Neural cell (in vitro differentiated cells): ENCODE data around the gene DGKI. TPM values are rescaled to one million over a fixed set of nuclear protein-coding genes. Genes with fewer than 3 reads are reported as not detected.
A peak's percentile ranks its signal among the peaks of the same experiment; 100 is the strongest.

ENCODE experiments used
- H2AFZ ChIP-seq: fragments of 200-600, 300-800 bp; sonication (generic), shearing (Covaris generic); 2 replicates; pipeline ENCODE4 v1.6.0; 2014; ENCODE audit warnings: low read depth, mild to moderate bottlenecking, antibody characterized with exemption, low read length, moderate library complexity
- H3F3A ChIP-seq: fragments of 200-600 bp; shearing (Covaris generic); 2 replicates; pipeline ENCODE4 v1.6.1; 2016; ENCODE audit warnings: mild to moderate bottlenecking, moderate library complexity, mixed read lengths, antibody characterized with exemption, low read length; ENCODE audit not compliant: insufficient read depth, poor library complexity, severe bottlenecking
- H3K27ac ChIP-seq: fragments of 200-600, 300-800 bp; sonication (generic), shearing (Covaris generic); 2 replicates; pipeline ENCODE4 v1.5.1; 2014; ENCODE audit warnings: mild to moderate bottlenecking, low read length, moderate library complexity
- H3K27me3 ChIP-seq: fragments of 300-800, 200-600 bp; sonication (generic), shearing (Covaris generic); 2 replicates; pipeline ENCODE4 v1.6.0; 2014; ENCODE audit warnings: mild to moderate bottlenecking, low read depth, low read length, moderate library complexity; ENCODE audit not compliant: insufficient read depth
- H3K36me3 ChIP-seq: fragments of 300-800, 200-600 bp; sonication (generic), shearing (Covaris generic); 2 replicates; pipeline ENCODE4 v1.5.1; 2014; ENCODE audit warnings: mild to moderate bottlenecking, antibody characterized with exemption, low read length, moderate library complexity; ENCODE audit not compliant: insufficient read depth
- H3K4me2 ChIP-seq: fragments of 300-800, 200-600 bp; sonication (generic), shearing (Covaris generic); 2 replicates; pipeline ENCODE4 v1.6.0; 2014; ENCODE audit warnings: mild to moderate bottlenecking, low read length
- H3K4me3 ChIP-seq: fragments of 300-800, 200-600 bp; sonication (generic), shearing (Covaris generic); 2 replicates; pipeline ENCODE4 v1.5.1; 2014; ENCODE audit warnings: mild to moderate bottlenecking, low read length, moderate library complexity
- H3K79me2 ChIP-seq: fragments of 200-600 bp; shearing (Covaris generic); replicated peaks from 2 replicates; pipeline ENCODE4 v1.6.0; 2014; ENCODE audit warnings: mild to moderate bottlenecking, low read length, moderate library complexity; ENCODE audit not compliant: insufficient read depth
- H3K9ac ChIP-seq: fragments of 300-800, 200-600 bp; sonication (generic), shearing (Covaris generic); 2 replicates; pipeline ENCODE4 v1.6.1; 2016; ENCODE audit warnings: mild to moderate bottlenecking, low read length, mixed read lengths
- H3K9me2 ChIP-seq: fragments of 200-600 bp; shearing (Covaris generic); 2 replicates; pipeline ENCODE4 v1.6.1; 2016; ENCODE audit warnings: mild to moderate bottlenecking, low read length, mixed read lengths; ENCODE audit not compliant: insufficient read depth
- H3K9me3 ChIP-seq: fragments of 200-600, 300-800 bp; sonication (generic), shearing (Covaris generic); 2 replicates; pipeline ENCODE4 v1.6.1; 2016; ENCODE audit warnings: mild to moderate bottlenecking, mixed run types, low read length, moderate library complexity, mixed read lengths
- H4K20me1 ChIP-seq: fragments of 200-600 bp; shearing (Covaris generic); 2 replicates; pipeline ENCODE4 v1.6.1; 2016; ENCODE audit warnings: mild to moderate bottlenecking, mixed run types; ENCODE audit not compliant: insufficient read depth
- CTCF ChIP-seq: fragments of 450-650 bp; IDR thresholded peaks from 2 replicates; pipeline ENCODE4 v1.5.1; 2014; ENCODE audit warnings: antibody characterized with exemption, mild to moderate bottlenecking, moderate library complexity; ENCODE audit not compliant: poor library complexity, severe bottlenecking
- EP300 ChIP-seq: fragments of 450-650 bp; conservative IDR thresholded peaks from 2 replicates; pipeline ENCODE4 v1.6.1; 2014; ENCODE audit warnings: antibody characterized with exemption, mild to moderate bottlenecking, moderate library complexity; ENCODE audit not compliant: poor library complexity, severe bottlenecking
- EZH2 ChIP-seq: fragments of 200-600, 300-800 bp; shearing (Covaris generic), sonication (generic); IDR thresholded peaks from 2 replicates; pipeline ENCODE4 v1.6.1; 2014; ENCODE audit warnings: antibody characterized with exemption, low read length, borderline replicate concordance, mild to moderate bottlenecking; ENCODE audit not compliant: insufficient read depth, poor library complexity, severe bottlenecking
- MXI1 ChIP-seq: fragments of 450-650 bp; conservative IDR thresholded peaks from 2 replicates; pipeline ENCODE4 v1.6.1; 2014; ENCODE audit warnings: antibody characterized with exemption, mild to moderate bottlenecking; ENCODE audit not compliant: poor library complexity, severe bottlenecking
- POLR2AphosphoS5 ChIP-seq: IDR thresholded peaks from 2 replicates; pipeline ENCODE4 v1.6.1; 2012
- RAD21 ChIP-seq: fragments of 450-650 bp; conservative IDR thresholded peaks from 2 replicates; pipeline ENCODE4 v1.6.1; 2014; ENCODE audit warnings: antibody characterized with exemption, mild to moderate bottlenecking, moderate library complexity
- REST ChIP-seq: IDR thresholded peaks from 2 replicates; pipeline ENCODE4 v1.6.1; 2012; ENCODE audit warnings: borderline replicate concordance
- SMC3 ChIP-seq: fragments of 450-650 bp; conservative IDR thresholded peaks from 2 replicates; pipeline ENCODE4 v1.6.1; 2014; ENCODE audit warnings: antibody characterized with exemption, mild to moderate bottlenecking, moderate library complexity; ENCODE audit not compliant: poor library complexity
- TAF1 ChIP-seq: IDR thresholded peaks from 2 replicates; pipeline ENCODE4 v1.6.1; 2012; ENCODE audit warnings: low read depth
- polyA plus RNA-seq: library from polyadenylated mRNA; depleted of rRNA; stranded (reverse); fragments of >200 nt; gene quantifications from 2 replicates; pipeline ENCODE4 v1.2.3, GENCODE V29; 2014

The DGKI gene
- polyA plus RNA-seq, 1 donor from 2014 or later = 15.8 TPM

GRCh38 chr7:137342828-137343261 is 503.9 kb downstream of the DGKI start:
- Histone ChIP-seq H2AFZ (peak overlapping the region; percentile 24), H3K79me2 (no peaks in the 10 kb centered on the region), H3K9ac (peak overlapping the region; percentile 36), H3K27me3 (peaks cover 6% of the 10 kb centered on the region), H3K4me2 (peak overlapping the region; percentile 41), H3F3A (no peaks in the 10 kb centered on the region), H3K4me3 (peak overlapping the region; percentile 62), H3K9me3 (no peaks in the 10 kb centered on the region), H3K36me3 (no peaks in the 10 kb centered on the region), H3K27ac (no peak overlapping the region), H4K20me1 (no peaks in the 10 kb centered on the region), H3K9me2 (no peaks in the 10 kb centered on the region)
- TF ChIP-seq MXI1 = no peak
- TF ChIP-seq EP300 = no peak
- TF ChIP-seq REST = no peak
- TF ChIP-seq TAF1 = no peak
- TF ChIP-seq SMC3 = no peak
- TF ChIP-seq CTCF = no peak
- TF ChIP-seq RAD21 = no peak
- no peak for TF ChIP-seq POLR2AphosphoS5
- no peak for TF ChIP-seq EZH2

- H3K4me3 ChIP-seq = peak overlapping the region; percentile 62
Observed at GRCh38 chr7:137342265-137342664, 504.5 kb downstream of the DGKI start.

More at GRCh38 chr7:137342265-137342664, 504.5 kb downstream of the DGKI start:
- no peaks in the 10 kb centered on the region for H3K9me3 ChIP-seq
- H3K27me3 ChIP-seq = peaks cover 6% of the 10 kb centered on the region
- no peak overlapping the region for H3K4me2 ChIP-seq
- H3K36me3 ChIP-seq = no peaks in the 10 kb centered on the region
- no peaks in the 10 kb centered on the region for H3K9me2 ChIP-seq
- H3K9ac ChIP-seq = no peak overlapping the region
- no peaks in the 10 kb centered on the region for H3F3A ChIP-seq
- no peak for TF ChIP-seq MXI1
- TF ChIP-seq CTCF = no peak
- no peak for TF ChIP-seq RAD21
- TF ChIP-seq EZH2 = no peak
- no peak for TF ChIP-seq SMC3
- TF ChIP-seq REST = no peak
- TF ChIP-seq EP300 = no peak
- no peak for TF ChIP-seq POLR2AphosphoS5
- no peak for TF ChIP-seq TAF1
- no peaks in the 10 kb centered on the region for H4K20me1 ChIP-seq
- no peak overlapping the region for H2AFZ ChIP-seq
- H3K27ac ChIP-seq = no peak overlapping the region
- H3K79me2 ChIP-seq = no peaks in the 10 kb centered on the region
